Stomach (tissue), 4 donors: ENCODE data around the gene TTLL4.

ENCODE experiments used
- POLR2A ChIP-seq, 4 donors: fragments of 450-650 bp; IDR thresholded peaks; one replicate each; pipeline ENCODE4 v1.6.1; 2016; ENCODE audit warnings: antibody characterized with exemption in 4 of 4, control low read depth in 2 of 4, mild to moderate bottlenecking in 1 of 4, moderate library complexity in 1 of 4
- POLR2AphosphoS5 ChIP-seq, 3 donors: sonication (generic); formaldehyde crosslinking; IDR thresholded peaks; one replicate each; pipeline ENCODE4 v1.6.1; 2016; ENCODE audit warnings: antibody characterized with exemption in 3 of 3
- TF ChIP-seq, protein P1 (sequence below), 7 experiments: fragments of 450-650 bp in 4 of 7; fragments of 200-600 bp in 3 of 7; sonication (generic) in 3 of 7; IDR thresholded peaks; one replicate each; pipeline ENCODE4 v1.5.1; 2016 to 2019; ENCODE audit warnings: antibody characterized with exemption in 7 of 7, control low read depth in 2 of 7, mild to moderate bottlenecking in 1 of 7

DNA sequence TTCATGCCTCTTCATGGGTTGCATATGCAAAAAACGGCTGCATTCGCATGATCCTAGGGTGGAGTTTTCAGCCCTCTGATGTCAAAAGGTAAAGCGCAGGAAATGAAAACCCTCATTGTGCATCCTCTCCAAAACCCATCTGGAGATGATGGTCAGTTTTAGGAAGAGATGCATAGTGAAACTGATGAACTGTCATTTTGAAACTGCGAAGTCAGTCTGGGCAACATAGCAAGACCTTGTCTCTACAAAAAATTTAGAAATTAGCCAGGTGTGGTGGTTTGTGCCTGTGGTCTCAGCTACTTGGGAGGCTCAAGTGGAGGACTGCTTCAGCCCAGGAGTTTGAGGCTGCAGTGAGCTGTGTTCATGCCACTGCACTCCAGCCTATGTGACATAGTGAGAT, 2.5 kb upstream of the TTLL4 start:
- TF ChIP-seq POLR2A (IDR thresholded peaks at IDR 0.05), result no peak
- TF ChIP-seq, protein P1, sequence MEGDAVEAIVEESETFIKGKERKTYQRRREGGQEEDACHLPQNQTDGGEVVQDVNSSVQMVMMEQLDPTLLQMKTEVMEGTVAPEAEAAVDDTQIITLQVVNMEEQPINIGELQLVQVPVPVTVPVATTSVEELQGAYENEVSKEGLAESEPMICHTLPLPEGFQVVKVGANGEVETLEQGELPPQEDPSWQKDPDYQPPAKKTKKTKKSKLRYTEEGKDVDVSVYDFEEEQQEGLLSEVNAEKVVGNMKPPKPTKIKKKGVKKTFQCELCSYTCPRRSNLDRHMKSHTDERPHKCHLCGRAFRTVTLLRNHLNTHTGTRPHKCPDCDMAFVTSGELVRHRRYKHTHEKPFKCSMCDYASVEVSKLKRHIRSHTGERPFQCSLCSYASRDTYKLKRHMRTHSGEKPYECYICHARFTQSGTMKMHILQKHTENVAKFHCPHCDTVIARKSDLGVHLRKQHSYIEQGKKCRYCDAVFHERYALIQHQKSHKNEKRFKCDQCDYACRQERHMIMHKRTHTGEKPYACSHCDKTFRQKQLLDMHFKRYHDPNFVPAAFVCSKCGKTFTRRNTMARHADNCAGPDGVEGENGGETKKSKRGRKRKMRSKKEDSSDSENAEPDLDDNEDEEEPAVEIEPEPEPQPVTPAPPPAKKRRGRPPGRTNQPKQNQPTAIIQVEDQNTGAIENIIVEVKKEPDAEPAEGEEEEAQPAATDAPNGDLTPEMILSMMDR (IDR thresholded peaks at IDR 0.05), result no peak
- no peak for TF ChIP-seq POLR2AphosphoS5 (IDR thresholded peaks at IDR 0.05)
